ENCODE measurements around the gene GCFC2. TPM values are rescaled to one million over a fixed set of nuclear protein-coding genes. Genes with fewer than 3 reads are reported as not detected.

The GCFC2 gene
- total RNA-seq, 2 experiments from 2014 or later, result 15.7 to 17.1 TPM

DNA sequence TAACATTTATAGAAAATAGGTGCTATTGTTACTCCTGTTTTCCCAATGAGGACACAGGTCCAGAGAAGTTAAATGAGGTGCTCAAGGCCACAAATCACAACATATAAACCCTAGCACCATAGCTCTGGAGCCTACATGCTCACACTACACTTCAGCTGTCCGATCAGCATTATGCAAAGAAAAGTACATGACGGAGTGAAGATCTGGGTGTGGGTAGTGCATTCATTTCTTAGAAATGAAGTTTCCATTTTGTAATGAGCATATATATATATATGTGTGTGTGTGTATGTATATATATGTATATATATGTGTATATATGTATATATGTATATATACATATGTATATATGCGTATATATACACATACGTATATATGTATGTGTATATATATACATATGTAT lies 94.3 kb downstream of the GCFC2 start:
- no peak for TF ChIP-seq CTCF (IDR thresholded peaks at IDR 0.05)
- Histone ChIP-seq H3K9me3 (ENCODE audit: control insufficient read depth in 1 of 2, insufficient read depth in 1 of 2, low read length in 2 of 2) (no peaks in the 10 kb centered on the region), H3K27me3 (ENCODE audit: control insufficient read depth in 1 of 2, insufficient read depth in 2 of 2, low read length in 2 of 2) (peaks cover 0 to 2% of the 10 kb centered on the region in 2 experiments), H3K36me3 (ENCODE audit: insufficient read depth, low read length) (no peaks in the 10 kb centered on the region), H3K4me3 (ENCODE audit: low read length) (no peak overlapping the region), H3K27ac (ENCODE audit: low read depth in 1 of 2, low read length in 2 of 2) (no peak overlapping the region), H3K4me1 (ENCODE audit: insufficient read depth, low read length) (no peaks in the 10 kb centered on the region)
- intact Hi-C loops (cut with DNase I, micrococcal nuclease), result no loop called here
- CTCF ChIA-PET, result interaction anchor here (1.2 kb wide), 1 partner anchor 12 kb away, joined by 4 read pairs; no protein-coding TSS in a partner anchor
- peaks cover 28% of the 10 kb centered on the region for H3K27me3 Mint-ChIP-seq
- POLR2A ChIA-PET, result no interaction called here
- H3K4me3 Mint-ChIP-seq, result no peak overlapping the region
- DNase-seq (no peak), ATAC-seq (ENCODE audit: poor library complexity) (no peak)
- H3K9me3 Mint-ChIP-seq, result peaks cover 2% of the 10 kb centered on the region
- no peaks in the 10 kb centered on the region for H3K36me3 Mint-ChIP-seq (ENCODE audit: low read depth)
- H3K27ac Mint-ChIP-seq, result no peak overlapping the region
- no peaks in the 10 kb centered on the region for H3K4me1 Mint-ChIP-seq (ENCODE audit: low read depth)

GRCh38 chr2:75614162-75614651 lies 96.5 kb downstream of the GCFC2 start:
- POLR2A ChIA-PET, result no interaction called here
- H3K27me3 Mint-ChIP-seq, result peaks cover 44% of the 10 kb centered on the region
- CTCF ChIA-PET, result no interaction called here

DNA sequence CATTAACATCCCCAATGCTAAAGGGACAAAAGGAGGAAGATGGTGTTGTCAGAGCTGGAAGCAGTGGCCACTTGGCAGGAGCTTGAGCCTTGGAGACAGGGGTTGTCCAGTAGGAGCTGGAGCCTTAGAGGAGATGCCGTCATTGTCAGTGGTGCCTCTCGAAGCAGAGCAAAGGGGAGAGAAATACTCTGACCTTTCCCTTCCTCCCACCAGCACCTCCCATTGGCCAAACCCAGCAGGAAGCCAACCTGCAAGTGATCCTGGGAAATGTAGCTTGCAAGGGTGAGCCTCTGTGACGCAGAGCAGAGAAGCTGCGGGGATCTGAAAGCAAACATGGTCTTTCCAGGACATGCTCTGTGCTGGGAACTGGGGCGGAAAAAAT lies 97.9 kb downstream of the GCFC2 start:
- Histone ChIP-seq H3K4me1 (ENCODE audit: insufficient read depth, low read length) (peaks cover 4% of the 10 kb centered on the region), H3K4me3 (ENCODE audit: low read length) (no peak overlapping the region), H3K36me3 (ENCODE audit: insufficient read depth, low read length) (no peaks in the 10 kb centered on the region), H3K9me3 (ENCODE audit: control insufficient read depth in 1 of 2, insufficient read depth in 1 of 2, low read length in 2 of 2) (no peaks in the 10 kb centered on the region), H3K27me3 (ENCODE audit: control insufficient read depth in 1 of 2, insufficient read depth in 2 of 2, low read length in 2 of 2) (peaks cover 16 to 22% of the 10 kb centered on the region in 2 experiments), H3K27ac (ENCODE audit: low read depth in 1 of 2, low read length in 2 of 2) (no peak overlapping the region)
- intact Hi-C loops (cut with DNase I, micrococcal nuclease), result no loop called here
- DNase-seq, result no peak
- Mint-ChIP-seq H3K9me3 (peaks cover 2% of the 10 kb centered on the region), H3K27me3 (peaks cover 54% of the 10 kb centered on the region), H3K36me3 (ENCODE audit: low read depth) (no peaks in the 10 kb centered on the region), H3K4me1 (ENCODE audit: low read depth) (no peaks in the 10 kb centered on the region), H3K4me3 (no peak overlapping the region), H3K27ac (no peak overlapping the region)
- ATAC-seq (ENCODE audit: poor library complexity), result no peak
- POLR2A ChIA-PET, result no interaction called here
- no peak for TF ChIP-seq CTCF (IDR thresholded peaks at IDR 0.05)
- CTCF ChIA-PET, result interaction anchor here (0.8 kb wide), 1 partner anchor 15 kb away, joined by 3 read pairs; no protein-coding TSS in a partner anchor

More at GRCh38 chr2:75614162-75614651, 96.5 kb downstream of the GCFC2 start:
- Histone ChIP-seq H3K27me3 (ENCODE audit: control insufficient read depth in 1 of 2, insufficient read depth in 2 of 2, low read length in 2 of 2) (peaks cover 3 to 10% of the 10 kb centered on the region in 2 experiments), H3K4me1 (ENCODE audit: insufficient read depth, low read length) (no peaks in the 10 kb centered on the region), H3K9me3 (ENCODE audit: control insufficient read depth in 1 of 2, insufficient read depth in 1 of 2, low read length in 2 of 2) (no peaks in the 10 kb centered on the region), H3K4me3 (ENCODE audit: low read length) (no peak overlapping the region), H3K27ac (ENCODE audit: low read depth in 1 of 2, low read length in 2 of 2) (no peak overlapping the region), H3K36me3 (ENCODE audit: insufficient read depth, low read length) (no peaks in the 10 kb centered on the region)
- Mint-ChIP-seq H3K4me1 (ENCODE audit: low read depth) (no peaks in the 10 kb centered on the region), H3K27ac (no peak overlapping the region), H3K9me3 (peaks cover 2% of the 10 kb centered on the region), H3K4me3 (no peak overlapping the region), H3K36me3 (ENCODE audit: low read depth) (no peaks in the 10 kb centered on the region)
- no peak for TF ChIP-seq CTCF (IDR thresholded peaks at IDR 0.05)
- no peak for DNase-seq
- ATAC-seq (ENCODE audit: poor library complexity), result no peak
- intact Hi-C loops (cut with DNase I, micrococcal nuclease), result no loop called here

Other genes with a start within 250 kb of the GCFC2 start
- not detected for gene EVA1A, start 150.0 kb downstream of the GCFC2 start, total RNA-seq
- 10 to 100 TPM; 10.7 to 14.9 TPM for gene MRPL19, start 64.1 kb downstream of the GCFC2 start, total RNA-seq

Measured in CD4-positive, alpha-beta T cell (primary cell).